GM19351 (cell line): ENCODE data around the gene DDOST.
"Not testable (repeated sequence)": the region's sequence is repeated elsewhere in the genome, so short reads cannot be mapped to it uniquely, and the experiment has no call there.

Experiments
- ATAC-seq: cut with Tn5 transposase; IDR thresholded peaks from one replicate; pipeline ENCODE4 v1.9.1; 2021; ENCODE audit warnings: mild to moderate bottlenecking, moderate library complexity; ENCODE audit not compliant: unreplicated experiment

Gene DDOST

GRCh38 chr1:20626524-20626923 is 34.6 kb downstream of the DDOST start:
- ATAC-seq = no peak

DNA sequence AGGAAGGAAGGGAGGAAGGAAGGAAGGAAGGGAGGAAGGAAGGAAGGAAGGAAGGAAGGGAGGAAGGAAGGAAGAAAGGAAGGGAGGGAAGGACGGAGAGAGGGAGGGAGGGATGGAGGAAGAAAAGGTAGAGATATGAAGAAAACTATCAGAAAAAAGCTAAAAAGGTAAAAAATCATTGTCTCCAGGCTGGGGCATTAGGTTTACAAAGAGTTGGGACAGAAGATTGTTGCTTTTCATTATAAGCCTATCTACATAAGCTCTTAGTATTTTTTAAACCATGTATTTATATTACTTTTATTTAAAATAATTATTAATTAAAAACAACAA is 35.1 kb downstream of the DDOST start:
- ATAC-seq = no peak

- no peak for ATAC-seq
Measured at GRCh38 chr1:20625176-20626097, 35.7 kb downstream of the DDOST start.

DNA sequence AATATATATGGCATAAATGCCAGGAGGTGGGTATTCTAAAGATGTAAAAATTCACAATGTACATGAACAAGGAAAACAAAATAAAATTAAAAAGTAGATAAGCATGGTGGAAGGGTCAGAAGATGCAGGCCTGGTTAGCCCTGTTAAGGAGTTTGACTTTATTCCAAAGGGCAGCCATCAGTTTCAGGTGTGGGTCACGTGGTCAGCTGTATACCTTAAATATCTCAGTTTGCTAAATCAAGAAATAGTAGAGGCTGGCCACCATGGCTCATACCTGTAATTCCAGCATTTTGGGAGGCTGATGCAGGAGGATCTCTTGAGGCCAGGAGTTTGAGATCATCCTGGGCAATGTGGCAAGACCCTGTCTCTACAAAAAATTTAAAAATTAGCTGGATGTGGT is 36.5 kb downstream of the DDOST start:
- no peak for ATAC-seq

- no peak for ATAC-seq
Measured at GRCh38 chr1:20621012-20621411, 40.2 kb downstream of the DDOST start.

DNA sequence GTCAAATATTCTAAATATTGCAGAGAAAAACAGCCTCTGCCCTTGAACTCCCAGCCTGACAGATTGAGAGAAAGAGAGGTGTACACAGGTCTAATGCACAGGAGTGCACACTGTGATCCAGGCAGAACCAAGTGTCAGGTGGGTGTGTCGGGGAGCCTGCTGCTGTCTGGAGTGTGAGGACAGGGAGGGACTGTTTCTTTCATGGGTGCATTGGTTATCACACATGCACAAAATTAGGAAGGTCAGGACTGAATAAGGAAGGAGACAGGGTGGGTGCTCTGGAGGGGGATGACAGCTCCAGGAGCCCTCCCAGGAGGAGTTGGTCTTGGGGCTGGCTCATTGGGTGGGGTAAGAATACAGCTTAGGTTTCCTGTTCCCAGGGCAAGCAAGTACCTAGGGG is 41.2 kb downstream of the DDOST start:
- no peak for ATAC-seq

- no peak for ATAC-seq
Measured at GRCh38 chr1:20618550-20618949, 42.6 kb downstream of the DDOST start.

- no peak for ATAC-seq
Measured at GRCh38 chr1:20616847-20617487, 44.2 kb downstream of the DDOST start.

DNA sequence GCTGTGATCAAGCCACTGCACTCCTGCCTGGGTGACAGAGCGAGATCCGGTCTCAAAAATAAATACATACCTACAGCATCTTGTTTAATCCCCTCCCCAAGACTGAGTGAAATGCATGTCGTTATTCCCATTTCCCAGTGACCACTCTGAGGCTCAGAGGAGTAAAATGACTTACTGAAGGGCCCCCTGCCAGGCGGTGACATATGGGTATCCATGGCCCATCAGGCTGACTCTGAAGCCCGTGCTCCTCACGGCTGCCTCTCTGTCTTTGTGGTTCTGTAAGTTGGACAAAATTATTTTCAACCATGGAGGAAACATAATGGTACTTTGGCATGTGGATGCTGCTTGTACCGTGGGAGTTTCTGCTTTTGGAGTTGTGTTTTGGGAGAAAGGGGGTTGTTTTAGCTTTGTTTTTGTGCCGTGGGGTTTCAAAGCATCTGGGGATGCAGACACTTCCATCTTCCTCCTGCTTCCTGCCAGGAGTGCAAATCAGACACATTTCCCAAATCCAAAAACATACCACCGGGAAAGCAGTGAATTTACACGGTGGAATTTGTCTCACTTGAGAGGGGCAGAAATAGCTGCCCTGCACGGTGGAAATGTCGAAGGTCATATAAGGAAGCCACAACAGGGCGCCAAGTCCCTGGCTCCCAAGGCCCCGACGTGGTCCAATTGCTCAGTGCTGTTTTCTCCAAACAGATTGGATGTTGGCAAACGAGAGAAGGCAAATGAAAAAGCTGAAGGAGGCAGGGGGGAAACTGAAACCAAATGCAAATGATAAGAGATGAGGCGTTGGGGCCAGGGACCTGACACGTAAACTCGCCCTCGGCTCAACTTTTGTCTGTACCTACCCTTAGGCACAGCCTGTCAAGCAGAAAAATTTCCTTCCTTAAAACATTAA is 45.0 kb downstream of the DDOST start:
- ATAC-seq = no peak

DNA sequence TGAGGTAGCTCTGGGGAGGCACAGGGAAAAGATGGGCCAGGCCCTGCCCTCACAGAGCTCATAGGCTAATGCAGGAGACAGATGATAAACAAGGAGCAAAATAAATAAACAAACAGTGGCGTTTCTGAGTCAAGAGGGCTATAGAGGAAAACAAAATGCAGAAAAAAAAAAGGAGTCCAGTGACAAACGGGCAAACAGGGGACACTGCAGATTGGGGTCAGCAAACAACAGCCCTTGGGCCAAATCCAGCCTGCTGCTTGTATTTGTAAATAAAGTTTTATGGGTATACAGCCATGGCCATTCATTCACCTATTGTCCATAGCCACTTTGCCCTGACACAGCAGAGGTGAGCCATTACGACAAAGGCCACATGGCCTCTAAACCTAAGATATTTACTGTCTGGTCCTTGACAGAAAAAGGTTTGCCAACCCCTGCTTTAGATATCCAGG is 47.0 kb downstream of the DDOST start:
- ATAC-seq = no peak

DNA sequence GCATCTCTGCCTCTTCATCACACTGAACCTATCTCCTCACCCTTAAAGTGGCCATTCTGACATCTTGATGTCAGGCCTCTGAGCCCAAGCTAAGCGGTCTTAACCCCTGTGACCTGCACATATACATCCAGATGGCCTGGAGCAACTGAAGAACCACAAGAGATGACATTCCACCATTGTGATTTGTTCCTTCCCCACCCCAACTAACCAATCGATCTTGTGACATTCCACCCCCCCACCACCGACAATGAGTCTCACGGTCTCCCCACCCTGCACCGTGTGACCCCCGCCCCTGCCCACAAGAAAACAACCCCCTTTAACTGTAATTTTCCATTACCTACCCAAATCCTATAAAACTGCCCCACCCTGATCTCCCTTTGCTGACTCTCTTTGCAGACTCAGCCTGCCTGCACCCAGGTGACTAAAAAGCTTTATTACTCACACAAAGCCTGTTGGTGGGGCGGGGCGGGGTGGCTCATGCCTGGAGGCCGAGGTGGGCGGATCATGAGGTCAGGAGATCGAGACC is 48.9 kb downstream of the DDOST start:
- ATAC-seq = no peak

DNA sequence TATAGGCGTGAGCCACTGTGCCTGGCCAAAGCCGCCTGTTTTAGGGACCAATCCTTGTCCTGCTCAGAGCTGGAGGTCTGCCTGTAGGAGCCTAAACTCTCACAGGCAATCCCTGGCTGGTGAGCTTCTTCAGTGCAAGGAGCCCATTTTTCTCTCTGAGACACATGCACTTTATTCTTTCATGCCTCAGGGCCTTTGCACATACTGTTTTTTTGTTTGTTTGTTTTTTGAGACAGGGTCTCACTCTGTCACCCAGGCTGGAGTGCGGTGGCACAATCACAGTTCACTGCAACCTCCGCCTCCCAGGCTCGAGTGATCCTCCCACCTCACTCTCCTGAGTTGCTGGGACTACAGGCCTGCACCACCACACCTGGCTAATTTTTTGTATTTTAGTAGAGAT is 49.5 kb downstream of the DDOST start:
- ATAC-seq = no peak

- no peak for ATAC-seq
Measured at GRCh38 chr1:20610970-20611369, 50.2 kb downstream of the DDOST start.

DNA sequence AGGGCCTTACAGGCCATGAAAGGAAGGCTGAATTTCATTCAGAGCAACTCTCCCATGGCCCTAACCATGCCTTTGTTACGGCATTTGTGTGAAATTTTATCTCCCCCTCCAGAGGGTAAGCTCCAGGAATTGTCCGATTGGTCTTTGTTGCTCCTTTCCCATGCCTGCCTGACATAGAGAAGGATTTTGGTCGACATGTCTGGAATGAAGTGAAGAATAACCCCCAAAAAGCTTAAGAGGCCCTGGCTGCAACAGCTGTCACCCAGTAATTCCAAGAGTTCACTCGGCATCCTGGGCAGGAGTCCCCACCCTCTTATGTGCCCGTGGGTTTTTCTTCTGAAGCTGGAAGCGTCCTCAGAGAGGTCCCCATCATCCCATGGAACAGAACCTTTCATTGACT is 51.6 kb downstream of the DDOST start:
- ATAC-seq = no peak

GRCh38 chr1:20606801-20607570 is 54.2 kb downstream of the DDOST start:
- not testable (repeated sequence) for ATAC-seq

DNA sequence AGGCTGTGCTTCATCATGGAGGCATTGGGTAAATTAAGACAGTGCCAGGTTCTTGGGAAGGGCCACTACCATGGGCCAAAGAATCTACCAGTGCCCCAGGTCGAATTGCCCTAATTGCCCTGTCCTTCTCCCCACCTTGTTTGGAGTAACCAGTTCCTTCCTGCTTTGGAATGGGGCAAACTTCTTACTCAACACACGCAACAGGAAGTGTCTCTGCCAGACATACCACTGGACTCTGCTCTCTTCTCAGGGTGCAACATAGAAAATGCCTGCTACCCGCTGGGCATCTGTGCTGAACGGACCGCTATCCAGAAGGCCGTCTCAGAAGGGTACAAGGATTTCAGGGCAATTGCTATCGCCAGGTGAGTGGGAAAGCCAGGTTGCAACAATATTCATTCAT is 56.5 kb downstream of the DDOST start:
- ATAC-seq = no peak

GRCh38 chr1:20603504-20604464 is 57.4 kb downstream of the DDOST start:
- ATAC-seq = no peak

DNA sequence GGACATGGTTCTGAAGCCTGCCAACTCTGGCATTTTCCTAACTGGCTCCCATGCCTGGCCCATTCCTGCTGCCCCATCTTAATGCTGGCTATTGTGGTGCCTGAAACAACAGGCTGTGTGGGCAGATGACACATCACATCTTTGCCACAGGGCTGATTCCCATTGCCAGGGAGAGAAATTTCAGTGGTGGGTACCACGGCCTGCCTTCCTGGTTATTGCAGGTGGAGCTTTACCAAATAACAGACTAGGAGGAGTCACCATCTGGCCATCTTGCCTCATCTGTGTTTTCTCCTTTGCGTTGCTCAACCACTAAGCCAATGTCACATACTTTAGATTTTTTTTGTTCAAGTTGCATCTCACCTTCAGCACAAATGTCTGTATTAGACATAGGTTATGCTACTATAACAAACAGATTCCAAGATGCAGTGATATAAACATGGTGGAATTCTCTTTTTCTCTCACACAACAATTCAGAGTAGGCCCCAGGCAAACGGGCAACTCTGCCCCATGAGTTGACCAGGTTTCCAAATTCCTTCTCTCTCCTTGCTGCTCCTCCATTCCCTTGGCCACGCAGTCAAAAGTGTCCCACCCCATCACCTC is 58.2 kb downstream of the DDOST start:
- ATAC-seq = no peak
